Testis (tissue), 3 donors: Measurements from ENCODE around the gene RNASE8. TPM values are rescaled to one million over a fixed set of nuclear protein-coding genes. Genes with fewer than 3 reads are reported as not detected.

Source experiments
- DNase-seq: peaks from one replicate; pipeline ENCODE4 v3.0.0-alpha.2; 2019
- H3K27ac ChIP-seq, 2 donors: fragments of 200-600 bp; sonication (generic); one replicate each; pipeline ENCODE4 v1.5.1; 2019
- H3K27me3 ChIP-seq: fragments of 200-600 bp; sonication (generic); one replicate; pipeline ENCODE4 v1.5.1; 2019
- H3K36me3 ChIP-seq: fragments of 200-600 bp; sonication (generic); one replicate; pipeline ENCODE4 v1.5.1; 2017; ENCODE audit warnings: low read depth; ENCODE audit errors: missing control alignments
- H3K4me1 ChIP-seq: fragments of 200-600 bp; sonication (generic); one replicate; pipeline ENCODE4 v1.5.1; 2019
- H3K4me3 ChIP-seq, 2 donors: fragments of 200-600 bp; sonication (generic); one replicate each; pipeline ENCODE4 v1.5.1; 2017 to 2019
- H3K9me3 ChIP-seq: fragments of 200-600 bp; sonication (generic); one replicate; pipeline ENCODE4 v1.5.1; 2017
- POLR2A ChIP-seq: fragments of 450-650 bp; IDR thresholded peaks from one replicate; pipeline ENCODE4 v1.6.1; 2017; ENCODE audit warnings: antibody characterized with exemption, mild to moderate bottlenecking, moderate library complexity
- WGBS, 2 donors: methylation state at CpG; one replicate each; pipeline ENCODE4 v1.1.5; 2018; 5-methylcytosine and 5-hydroxymethylcytosine counted together
- intact Hi-C: fragments of 100-400 bp; cut with DNase I; formaldehyde crosslinking; loops from one replicate; pipeline ENCODE4 v1.15.1; 2023; ENCODE audit warnings: low total_unique reads
- polyA plus RNA-seq: library from polyadenylated mRNA; stranded (reverse); fragments of 350-450 nt; fragmentation: Illumina TruSeq; extraction: RNeasy Lipid Tissue Mini Kit (QIAGEN cat#74804); gene quantifications from one replicate; pipeline ENCODE4 v1.2.3, GENCODE V29; 2014; ENCODE audit warnings: low read depth, low replicate concordance; ENCODE audit not compliant: insufficient read depth
- total RNA-seq, 2 donors: library from RNA; depleted of rRNA; stranded (reverse); fragments of >200 nt; gene quantifications; one replicate each; pipeline ENCODE4 v1.2.3, GENCODE V29; 2016
- TF ChIP-seq, protein P1 (sequence below), 3 experiments: fragments of 450-650 bp in 2 of 3; fragments of 200-600 bp in 1 of 3; sonication (generic) in 1 of 3; IDR thresholded peaks; one replicate each; pipeline ENCODE4 v1.5.1; 2016 to 2019; ENCODE audit warnings: antibody characterized with exemption in 3 of 3, mild to moderate bottlenecking in 2 of 3, moderate library complexity in 1 of 3

The RNASE8 gene
- total and polyA plus RNA-seq, 3 donors from 2014 or later, result not detected

DNA sequence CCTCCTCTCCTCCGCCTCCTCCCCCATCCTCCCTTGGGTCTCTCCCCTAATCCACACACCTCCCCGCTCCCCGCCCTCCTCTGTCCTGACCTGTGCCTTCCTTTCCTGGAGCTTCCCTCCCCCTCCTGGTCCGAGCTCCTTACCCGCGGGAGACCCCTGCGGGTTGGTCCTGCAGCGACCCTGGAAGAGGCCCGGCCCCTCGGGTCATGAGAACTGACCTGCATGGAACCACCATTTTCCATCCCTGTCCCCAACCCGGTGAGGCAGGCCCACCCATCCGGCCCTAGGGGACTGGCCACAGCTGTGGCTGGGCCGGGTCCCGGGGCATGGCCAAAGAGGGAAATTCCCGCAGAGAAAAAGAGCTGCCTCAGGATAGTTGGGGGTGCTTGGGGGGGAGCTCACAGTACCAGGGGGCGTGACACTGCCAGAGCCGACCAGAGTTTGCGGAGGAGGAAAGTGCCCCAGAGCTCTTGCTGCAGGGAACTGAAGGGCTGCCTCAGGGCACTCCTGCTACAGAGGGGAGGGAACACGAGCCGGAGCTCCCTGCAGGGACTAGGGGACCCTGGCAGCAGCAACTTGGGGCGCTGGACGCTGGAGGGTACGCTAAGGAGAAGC, 13.1 kb downstream of the RNASE8 start:
- Histone ChIP-seq H3K9me3 (no peaks in the 10 kb centered on the region), H3K4me1 (peaks cover 26% of the 10 kb centered on the region), H3K27me3 (no peaks in the 10 kb centered on the region), H3K27ac (peak overlapping the region; percentile 70 to 89), H3K36me3 (no peaks in the 10 kb centered on the region), H3K4me3 (peak overlapping the region; percentile 68 to 75)
- TF ChIP-seq POLR2A, result no peak
- TF ChIP-seq, protein P1, sequence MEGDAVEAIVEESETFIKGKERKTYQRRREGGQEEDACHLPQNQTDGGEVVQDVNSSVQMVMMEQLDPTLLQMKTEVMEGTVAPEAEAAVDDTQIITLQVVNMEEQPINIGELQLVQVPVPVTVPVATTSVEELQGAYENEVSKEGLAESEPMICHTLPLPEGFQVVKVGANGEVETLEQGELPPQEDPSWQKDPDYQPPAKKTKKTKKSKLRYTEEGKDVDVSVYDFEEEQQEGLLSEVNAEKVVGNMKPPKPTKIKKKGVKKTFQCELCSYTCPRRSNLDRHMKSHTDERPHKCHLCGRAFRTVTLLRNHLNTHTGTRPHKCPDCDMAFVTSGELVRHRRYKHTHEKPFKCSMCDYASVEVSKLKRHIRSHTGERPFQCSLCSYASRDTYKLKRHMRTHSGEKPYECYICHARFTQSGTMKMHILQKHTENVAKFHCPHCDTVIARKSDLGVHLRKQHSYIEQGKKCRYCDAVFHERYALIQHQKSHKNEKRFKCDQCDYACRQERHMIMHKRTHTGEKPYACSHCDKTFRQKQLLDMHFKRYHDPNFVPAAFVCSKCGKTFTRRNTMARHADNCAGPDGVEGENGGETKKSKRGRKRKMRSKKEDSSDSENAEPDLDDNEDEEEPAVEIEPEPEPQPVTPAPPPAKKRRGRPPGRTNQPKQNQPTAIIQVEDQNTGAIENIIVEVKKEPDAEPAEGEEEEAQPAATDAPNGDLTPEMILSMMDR (IDR thresholded peaks at IDR 0.05), result no peak
- intact Hi-C loops, result no loop called here
- DNase-seq, result peak; percentile 56
- 0 to 1% methylated on average over 19 to 23 of the region's 23 CpGs for WGBS, 2 donors

DNA sequence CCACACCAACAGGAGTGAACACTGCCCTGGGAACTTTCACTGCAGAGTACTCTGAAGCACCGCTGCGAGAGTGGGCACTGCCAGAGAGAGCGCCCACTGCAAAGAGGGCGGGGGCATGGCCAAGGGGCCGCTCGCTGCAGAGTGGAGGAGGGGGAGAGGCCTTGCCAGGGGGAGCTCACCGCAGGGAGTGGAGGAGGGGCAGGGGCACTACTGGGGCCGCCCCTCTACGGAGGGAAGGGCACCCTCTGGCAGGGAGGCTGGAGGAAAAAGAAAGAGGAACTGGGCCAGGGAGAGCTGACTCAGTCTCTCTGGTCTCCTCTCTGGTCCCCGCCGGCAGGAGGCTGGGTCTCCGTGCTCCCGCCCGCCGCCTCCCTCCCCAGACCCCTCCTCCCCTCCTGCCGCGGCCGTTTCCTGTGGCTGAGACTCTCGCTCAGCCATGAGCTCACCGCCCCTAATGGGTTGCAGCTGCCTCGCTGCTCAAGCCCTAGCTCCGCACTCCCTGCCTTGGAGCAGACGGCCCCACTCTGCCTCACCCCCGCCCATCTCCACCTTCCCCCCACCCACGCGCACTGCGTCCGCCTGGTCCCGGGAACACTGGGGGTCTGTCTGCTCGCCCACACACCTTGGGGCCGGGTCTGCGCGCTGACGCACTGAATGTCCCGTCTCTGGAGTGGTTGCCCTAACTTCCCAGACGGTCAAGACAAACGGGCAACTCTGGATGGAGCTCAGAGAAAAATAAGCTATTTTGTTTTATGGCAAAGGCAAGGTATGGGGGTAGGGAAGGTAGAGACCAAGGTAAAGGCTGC, 13.8 kb downstream of the RNASE8 start:
- Histone ChIP-seq H3K27me3 (no peaks in the 10 kb centered on the region), H3K9me3 (no peaks in the 10 kb centered on the region), H3K36me3 (no peaks in the 10 kb centered on the region), H3K4me1 (peaks cover 26% of the 10 kb centered on the region), H3K4me3 (peak overlapping the region; percentile 68 to 75), H3K27ac (peak overlapping the region; percentile 70 to 89)
- 1 to 2% methylated on average over 19 to 35 of the region's 37 CpGs for WGBS, 2 donors
- intact Hi-C loops, result no loop called here
- DNase-seq, result peak; percentile 77
- TF ChIP-seq, protein P1 (IDR thresholded peaks at IDR 0.05), result no peak
- no peak for TF ChIP-seq POLR2A

DNA sequence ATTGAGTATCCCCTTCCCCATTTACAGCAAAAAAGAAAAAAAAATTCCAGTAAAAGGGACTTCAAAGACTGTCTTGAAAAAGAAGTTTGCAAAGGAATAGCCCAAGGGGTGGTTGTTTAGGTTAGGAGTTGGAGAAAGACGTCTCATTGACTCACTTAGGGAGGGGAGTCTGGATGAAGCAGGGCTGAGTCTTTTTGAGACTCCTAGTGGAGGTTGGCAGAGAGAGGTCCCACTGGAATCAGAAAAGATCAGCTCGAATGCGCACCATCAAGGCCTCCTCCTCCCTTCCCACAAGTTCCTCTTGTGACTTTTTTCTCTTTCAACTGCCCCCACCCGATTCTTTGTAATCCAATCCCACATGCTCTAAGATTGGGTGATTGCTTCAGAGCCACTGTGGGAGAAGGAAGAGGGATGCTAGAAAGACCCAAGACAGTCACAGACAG, 14.4 kb downstream of the RNASE8 start:
- Histone ChIP-seq H3K27me3 (no peaks in the 10 kb centered on the region), H3K9me3 (no peaks in the 10 kb centered on the region), H3K4me3 (peak overlapping the region; percentile 68 to 75), H3K4me1 (peaks cover 26% of the 10 kb centered on the region), H3K27ac (peak overlapping the region; percentile 70 to 89), H3K36me3 (no peaks in the 10 kb centered on the region)
- intact Hi-C loops, result no loop called here
- peak; percentile 55 for DNase-seq
- no peak for TF ChIP-seq POLR2A
- TF ChIP-seq, protein P1 (IDR thresholded peaks at IDR 0.05), result peak in 1 of 3 experiments; percentile 7
- WGBS, 2 donors, result 7 to 10% methylated on average over 4 of the region's 4 CpGs

GRCh38 chr14:21072781-21073339, 15.2 kb downstream of the RNASE8 start:
- H3K36me3 ChIP-seq, result no peaks in the 10 kb centered on the region
- H3K27me3 ChIP-seq, result no peaks in the 10 kb centered on the region
- no peak overlapping the region for H3K4me3 ChIP-seq
- peaks cover 26% of the 10 kb centered on the region for H3K4me1 ChIP-seq
- 88 to 89% methylated on average over 7 to 9 of the region's 9 CpGs for WGBS, 2 donors
- peak overlapping the region; percentile 31 to 89 for H3K27ac ChIP-seq
- no peak for TF ChIP-seq POLR2A
- TF ChIP-seq, protein P1 (IDR thresholded peaks at IDR 0.05), result no peak
- DNase-seq, result no peak
- intact Hi-C loops, result no loop called here
- H3K9me3 ChIP-seq, result no peaks in the 10 kb centered on the region
